WTC11 (cell line): ENCODE results near the gene BOLA2B. TPM values are rescaled to one million over a fixed set of nuclear protein-coding genes. Genes with fewer than 3 reads are reported as not detected.

ENCODE experiments used
- ATAC-seq: fragments of 200-7000 bp; cut with Tn5 transposase; 2 replicates; pipeline ENCODE4 v1.10.0; 2021; ENCODE audit warnings: mild to moderate bottlenecking, moderate library complexity
- CTCF ChIA-PET: fragments of 300-600 bp; sonication (Branson Sonifier 250); formaldehyde crosslinking; loops from one replicate; lab custom pipeline; 2021; ENCODE audit warnings: antibody characterized with exemption; lab: Charles Lee
- POLR2A ChIA-PET: fragments of 350-600 bp; sonication (Branson Sonifier 250); formaldehyde crosslinking; loops from one replicate; lab custom pipeline; 2021; ENCODE audit warnings: antibody characterized with exemption; lab: Charles Lee
- DNase-seq: peaks from one replicate; pipeline ENCODE4 v3.0.0; 2021; ENCODE audit warnings: low spot score
- H3K27ac Mint-ChIP-seq: 2 replicates; pipeline ENCODE4 v1.8.0; 2021; ENCODE audit warnings: mixed read lengths
- H3K27me3 Mint-ChIP-seq: 2 replicates; pipeline ENCODE4 v1.8.0; 2021; ENCODE audit warnings: low read depth, mild to moderate bottlenecking, moderate library complexity, mixed read lengths
- H3K36me3 Mint-ChIP-seq: 2 replicates; pipeline ENCODE4 v1.8.0; 2021; ENCODE audit warnings: mixed read lengths
- H3K4me1 Mint-ChIP-seq: 2 replicates; pipeline ENCODE4 v1.8.0; 2022; ENCODE audit warnings: mixed read lengths
- H3K4me3 Mint-ChIP-seq: 2 replicates; pipeline ENCODE4 v1.8.0; 2021; ENCODE audit warnings: mild to moderate bottlenecking, moderate library complexity, mixed read lengths
- H3K9me3 Mint-ChIP-seq: 2 replicates; pipeline ENCODE4 v1.8.0; 2021; ENCODE audit warnings: mixed read lengths
- ETV6 ChIP-seq: sonication (generic); formaldehyde crosslinking; IDR thresholded peaks from 2 replicates; pipeline ENCODE4 v1.8.1; 2022; ENCODE audit warnings: mild to moderate bottlenecking, missing genetic modification reagents
- FOXJ3 ChIP-seq: sonication (generic); formaldehyde crosslinking; IDR thresholded peaks from 2 replicates; pipeline ENCODE4 v1.9.0; 2021; ENCODE audit warnings: missing genetic modification reagents, mild to moderate bottlenecking, borderline replicate concordance
- JAZF1 ChIP-seq: fragments of 250-450 bp; sonication (Bioruptor Pico); IDR thresholded peaks from 2 replicates; pipeline ENCODE4 v1.9.0; 2021; ENCODE audit warnings: moderate library complexity, mild to moderate bottlenecking, inconsistent platforms
- JUN ChIP-seq: sonication (generic); formaldehyde crosslinking; IDR thresholded peaks from 2 replicates; pipeline ENCODE4 v1.8.0; 2023; ENCODE audit warnings: mild to moderate bottlenecking, missing genetic modification reagents
- MYBL2 ChIP-seq: sonication (generic); formaldehyde crosslinking; IDR thresholded peaks from 2 replicates; pipeline ENCODE4 v1.8.1; 2023; ENCODE audit warnings: mild to moderate bottlenecking, moderate library complexity, missing genetic modification reagents
- NFATC4 ChIP-seq: fragments of 250-450 bp; sonication (Bioruptor Pico); IDR thresholded peaks from 2 replicates; pipeline ENCODE4 v1.9.0; 2021; ENCODE audit warnings: mild to moderate bottlenecking
- NFYB ChIP-seq: sonication (generic); formaldehyde crosslinking; conservative IDR thresholded peaks from 2 replicates; pipeline ENCODE4 v1.8.0; 2022; ENCODE audit warnings: low read depth, missing genetic modification reagents
- NR2C2 ChIP-seq: sonication (generic); formaldehyde crosslinking; IDR thresholded peaks from 2 replicates; pipeline ENCODE4 v1.8.0; 2022; ENCODE audit warnings: mild to moderate bottlenecking, missing genetic modification reagents
- SMAD4 ChIP-seq: sonication (generic); formaldehyde crosslinking; IDR thresholded peaks from 2 replicates; pipeline ENCODE4 v1.8.0; 2022; ENCODE audit warnings: mild to moderate bottlenecking, missing genetic modification reagents
- ZNF219 ChIP-seq: sonication (generic); formaldehyde crosslinking; IDR thresholded peaks from 2 replicates; pipeline ENCODE4 v1.8.0; 2023; ENCODE audit warnings: missing genetic modification reagents, mild to moderate bottlenecking, borderline replicate concordance
- ZNF317 ChIP-seq: sonication (generic); formaldehyde crosslinking; IDR thresholded peaks from 2 replicates; pipeline ENCODE4 v1.8.1; 2023; ENCODE audit warnings: low read depth, mild to moderate bottlenecking, moderate library complexity, missing genetic modification reagents, borderline replicate concordance
- ZNF396 ChIP-seq: fragments of 250-450 bp; sonication (Bioruptor Pico); IDR thresholded peaks from 2 replicates; pipeline ENCODE4 v1.8.0; 2021; ENCODE audit warnings: mild to moderate bottlenecking, moderate library complexity, borderline replicate concordance
- total RNA-seq: library from RNA; stranded (reverse); gene quantifications from 3 replicates; pipeline ENCODE4 v1.2.3, GENCODE V29; 2021
- TF ChIP-seq, protein P1 (sequence below): sonication (generic); formaldehyde crosslinking; IDR thresholded peaks from 2 replicates; pipeline ENCODE4 v1.8.1; 2023; ENCODE audit warnings: mild to moderate bottlenecking, missing genetic modification reagents, moderate library complexity
- TF ChIP-seq, protein P2 (sequence below): sonication (generic); formaldehyde crosslinking; IDR thresholded peaks from 2 replicates; pipeline ENCODE4 v1.8.0; 2023; ENCODE audit warnings: missing genetic modification reagents, mild to moderate bottlenecking, borderline replicate concordance
- TF ChIP-seq, protein P3 (sequence below): sonication (generic); formaldehyde crosslinking; IDR thresholded peaks from 2 replicates; pipeline ENCODE4 v1.8.0; 2023; ENCODE audit warnings: missing genetic modification reagents
- TF ChIP-seq, protein P4 (sequence below): sonication (generic); formaldehyde crosslinking; IDR thresholded peaks from 2 replicates; pipeline ENCODE4 v1.8.1; 2022; ENCODE audit warnings: mild to moderate bottlenecking, missing genetic modification reagents, moderate library complexity, borderline replicate concordance
- TF ChIP-seq, protein P5 (sequence below): sonication (generic); formaldehyde crosslinking; IDR thresholded peaks from 2 replicates; pipeline ENCODE4 v1.8.0; 2022; ENCODE audit warnings: missing genetic modification reagents
- TF ChIP-seq, protein P6 (sequence below): sonication (generic); formaldehyde crosslinking; IDR thresholded peaks from 2 replicates; pipeline ENCODE4 v1.8.1; 2023; ENCODE audit warnings: mild to moderate bottlenecking, missing genetic modification reagents
- TF ChIP-seq, protein P7 (sequence below): sonication (generic); formaldehyde crosslinking; IDR thresholded peaks from 2 replicates; pipeline ENCODE4 v1.8.1; 2022; ENCODE audit warnings: mild to moderate bottlenecking, moderate library complexity, missing genetic modification reagents

Gene BOLA2B
- total RNA-seq, 1 experiment from 2014 or later, result 206 TPM

DNA sequence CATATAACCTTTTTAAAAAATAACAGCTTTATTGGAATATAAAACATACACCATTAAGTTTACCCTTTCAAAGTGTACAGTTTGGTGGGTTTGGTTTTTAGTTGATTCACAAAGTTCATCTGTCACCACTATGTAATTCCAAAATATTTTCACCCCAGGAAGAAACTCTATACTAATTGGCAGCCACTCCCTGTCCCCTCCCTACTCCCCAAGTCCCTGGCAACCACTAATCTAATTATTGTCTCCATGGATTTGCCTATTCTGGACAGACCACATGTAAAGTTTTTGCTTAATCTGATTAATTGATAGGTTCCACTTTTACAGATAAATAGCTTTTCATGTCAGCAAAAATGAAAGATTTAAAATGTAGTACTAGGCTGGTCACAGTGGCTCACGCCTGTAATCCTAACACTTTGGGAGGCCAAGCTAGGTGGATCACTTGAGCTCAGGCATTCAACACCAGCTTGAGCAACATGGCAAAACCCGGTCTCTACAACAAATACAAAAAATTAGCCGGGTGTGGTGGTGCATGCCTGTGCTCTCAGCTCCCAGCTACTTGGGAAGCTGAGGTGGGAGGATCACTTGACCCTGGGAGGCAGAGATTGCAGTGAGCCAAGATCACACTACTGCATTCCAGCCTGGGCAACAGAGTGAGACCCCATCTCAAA, 45.5 kb downstream of the BOLA2B start:
- TF ChIP-seq, protein P1, sequence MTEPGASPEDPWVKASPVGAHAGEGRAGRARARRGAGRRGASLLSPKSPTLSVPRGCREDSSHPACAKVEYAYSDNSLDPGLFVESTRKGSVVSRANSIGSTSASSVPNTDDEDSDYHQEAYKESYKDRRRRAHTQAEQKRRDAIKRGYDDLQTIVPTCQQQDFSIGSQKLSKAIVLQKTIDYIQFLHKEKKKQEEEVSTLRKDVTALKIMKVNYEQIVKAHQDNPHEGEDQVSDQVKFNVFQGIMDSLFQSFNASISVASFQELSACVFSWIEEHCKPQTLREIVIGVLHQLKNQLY (CRISPR knock-in tag), result no peak
- TF ChIP-seq ETV6 (CRISPR knock-in tag) (no peak), JAZF1 (CRISPR knock-in tag) (no peak), NFATC4 (CRISPR knock-in tag) (no peak), ZNF219 (CRISPR knock-in tag) (no peak), JUN (no peak), ZNF396 (CRISPR knock-in tag) (no peak), NR2C2 (CRISPR knock-in tag) (no peak), MYBL2 (CRISPR knock-in tag) (no peak)
- TF ChIP-seq, protein P2, sequence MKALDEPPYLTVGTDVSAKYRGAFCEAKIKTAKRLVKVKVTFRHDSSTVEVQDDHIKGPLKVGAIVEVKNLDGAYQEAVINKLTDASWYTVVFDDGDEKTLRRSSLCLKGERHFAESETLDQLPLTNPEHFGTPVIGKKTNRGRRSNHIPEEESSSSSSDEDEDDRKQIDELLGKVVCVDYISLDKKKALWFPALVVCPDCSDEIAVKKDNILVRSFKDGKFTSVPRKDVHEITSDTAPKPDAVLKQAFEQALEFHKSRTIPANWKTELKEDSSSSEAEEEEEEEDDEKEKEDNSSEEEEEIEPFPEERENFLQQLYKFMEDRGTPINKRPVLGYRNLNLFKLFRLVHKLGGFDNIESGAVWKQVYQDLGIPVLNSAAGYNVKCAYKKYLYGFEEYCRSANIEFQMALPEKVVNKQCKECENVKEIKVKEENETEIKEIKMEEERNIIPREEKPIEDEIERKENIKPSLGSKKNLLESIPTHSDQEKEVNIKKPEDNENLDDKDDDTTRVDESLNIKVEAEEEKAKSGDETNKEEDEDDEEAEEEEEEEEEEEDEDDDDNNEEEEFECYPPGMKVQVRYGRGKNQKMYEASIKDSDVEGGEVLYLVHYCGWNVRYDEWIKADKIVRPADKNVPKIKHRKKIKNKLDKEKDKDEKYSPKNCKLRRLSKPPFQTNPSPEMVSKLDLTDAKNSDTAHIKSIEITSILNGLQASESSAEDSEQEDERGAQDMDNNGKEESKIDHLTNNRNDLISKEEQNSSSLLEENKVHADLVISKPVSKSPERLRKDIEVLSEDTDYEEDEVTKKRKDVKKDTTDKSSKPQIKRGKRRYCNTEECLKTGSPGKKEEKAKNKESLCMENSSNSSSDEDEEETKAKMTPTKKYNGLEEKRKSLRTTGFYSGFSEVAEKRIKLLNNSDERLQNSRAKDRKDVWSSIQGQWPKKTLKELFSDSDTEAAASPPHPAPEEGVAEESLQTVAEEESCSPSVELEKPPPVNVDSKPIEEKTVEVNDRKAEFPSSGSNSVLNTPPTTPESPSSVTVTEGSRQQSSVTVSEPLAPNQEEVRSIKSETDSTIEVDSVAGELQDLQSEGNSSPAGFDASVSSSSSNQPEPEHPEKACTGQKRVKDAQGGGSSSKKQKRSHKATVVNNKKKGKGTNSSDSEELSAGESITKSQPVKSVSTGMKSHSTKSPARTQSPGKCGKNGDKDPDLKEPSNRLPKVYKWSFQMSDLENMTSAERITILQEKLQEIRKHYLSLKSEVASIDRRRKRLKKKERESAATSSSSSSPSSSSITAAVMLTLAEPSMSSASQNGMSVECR, result no peak
- TF ChIP-seq, protein P3, sequence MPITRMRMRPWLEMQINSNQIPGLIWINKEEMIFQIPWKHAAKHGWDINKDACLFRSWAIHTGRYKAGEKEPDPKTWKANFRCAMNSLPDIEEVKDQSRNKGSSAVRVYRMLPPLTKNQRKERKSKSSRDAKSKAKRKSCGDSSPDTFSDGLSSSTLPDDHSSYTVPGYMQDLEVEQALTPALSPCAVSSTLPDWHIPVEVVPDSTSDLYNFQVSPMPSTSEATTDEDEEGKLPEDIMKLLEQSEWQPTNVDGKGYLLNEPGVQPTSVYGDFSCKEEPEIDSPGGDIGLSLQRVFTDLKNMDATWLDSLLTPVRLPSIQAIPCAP (CRISPR knock-in tag), result no peak
- TF ChIP-seq, protein P4, sequence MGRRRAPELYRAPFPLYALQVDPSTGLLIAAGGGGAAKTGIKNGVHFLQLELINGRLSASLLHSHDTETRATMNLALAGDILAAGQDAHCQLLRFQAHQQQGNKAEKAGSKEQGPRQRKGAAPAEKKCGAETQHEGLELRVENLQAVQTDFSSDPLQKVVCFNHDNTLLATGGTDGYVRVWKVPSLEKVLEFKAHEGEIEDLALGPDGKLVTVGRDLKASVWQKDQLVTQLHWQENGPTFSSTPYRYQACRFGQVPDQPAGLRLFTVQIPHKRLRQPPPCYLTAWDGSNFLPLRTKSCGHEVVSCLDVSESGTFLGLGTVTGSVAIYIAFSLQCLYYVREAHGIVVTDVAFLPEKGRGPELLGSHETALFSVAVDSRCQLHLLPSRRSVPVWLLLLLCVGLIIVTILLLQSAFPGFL, result no peak
- TF ChIP-seq, protein P5, sequence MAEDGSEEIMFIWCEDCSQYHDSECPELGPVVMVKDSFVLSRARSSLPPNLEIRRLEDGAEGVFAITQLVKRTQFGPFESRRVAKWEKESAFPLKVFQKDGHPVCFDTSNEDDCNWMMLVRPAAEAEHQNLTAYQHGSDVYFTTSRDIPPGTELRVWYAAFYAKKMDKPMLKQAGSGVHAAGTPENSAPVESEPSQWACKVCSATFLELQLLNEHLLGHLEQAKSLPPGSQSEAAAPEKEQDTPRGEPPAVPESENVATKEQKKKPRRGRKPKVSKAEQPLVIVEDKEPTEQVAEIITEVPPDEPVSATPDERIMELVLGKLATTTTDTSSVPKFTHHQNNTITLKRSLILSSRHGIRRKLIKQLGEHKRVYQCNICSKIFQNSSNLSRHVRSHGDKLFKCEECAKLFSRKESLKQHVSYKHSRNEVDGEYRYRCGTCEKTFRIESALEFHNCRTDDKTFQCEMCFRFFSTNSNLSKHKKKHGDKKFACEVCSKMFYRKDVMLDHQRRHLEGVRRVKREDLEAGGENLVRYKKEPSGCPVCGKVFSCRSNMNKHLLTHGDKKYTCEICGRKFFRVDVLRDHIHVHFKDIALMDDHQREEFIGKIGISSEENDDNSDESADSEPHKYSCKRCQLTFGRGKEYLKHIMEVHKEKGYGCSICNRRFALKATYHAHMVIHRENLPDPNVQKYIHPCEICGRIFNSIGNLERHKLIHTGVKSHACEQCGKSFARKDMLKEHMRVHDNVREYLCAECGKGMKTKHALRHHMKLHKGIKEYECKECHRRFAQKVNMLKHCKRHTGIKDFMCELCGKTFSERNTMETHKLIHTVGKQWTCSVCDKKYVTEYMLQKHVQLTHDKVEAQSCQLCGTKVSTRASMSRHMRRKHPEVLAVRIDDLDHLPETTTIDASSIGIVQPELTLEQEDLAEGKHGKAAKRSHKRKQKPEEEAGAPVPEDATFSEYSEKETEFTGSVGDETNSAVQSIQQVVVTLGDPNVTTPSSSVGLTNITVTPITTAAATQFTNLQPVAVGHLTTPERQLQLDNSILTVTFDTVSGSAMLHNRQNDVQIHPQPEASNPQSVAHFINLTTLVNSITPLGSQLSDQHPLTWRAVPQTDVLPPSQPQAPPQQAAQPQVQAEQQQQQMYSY (CRISPR knock-in tag), result no peak
- TF ChIP-seq, all 79 proteins: peak for 0

DNA sequence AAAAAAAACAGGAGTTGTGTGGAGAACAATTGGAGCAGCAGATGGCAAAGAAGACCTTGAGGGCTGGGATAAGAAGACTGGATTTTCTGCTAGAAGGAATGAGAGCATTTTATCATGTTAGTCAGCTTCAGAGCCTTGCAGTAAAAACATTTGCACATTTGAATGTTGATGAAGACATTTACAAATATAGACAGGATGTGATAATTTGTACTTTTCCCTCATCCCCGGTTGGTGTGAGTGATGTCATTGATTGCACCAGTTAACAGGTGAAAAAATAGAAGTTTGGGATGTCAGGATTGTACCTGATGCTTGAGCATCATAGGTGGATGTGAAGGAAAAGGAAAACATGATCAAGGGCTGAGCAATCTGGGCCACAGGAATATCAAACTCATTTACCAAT, 47.8 kb downstream of the BOLA2B start:
- H3K36me3 Mint-ChIP-seq, result no peaks in the 10 kb centered on the region; the same call in 1 of the 2 replicates
- POLR2A ChIA-PET, result no interaction called here
- CTCF ChIA-PET, result interaction anchor here (0.7 kb wide), 1 partner anchor 1201 kb away, joined by 3 read pairs; no protein-coding TSS in a partner anchor
- TF ChIP-seq, protein P6, sequence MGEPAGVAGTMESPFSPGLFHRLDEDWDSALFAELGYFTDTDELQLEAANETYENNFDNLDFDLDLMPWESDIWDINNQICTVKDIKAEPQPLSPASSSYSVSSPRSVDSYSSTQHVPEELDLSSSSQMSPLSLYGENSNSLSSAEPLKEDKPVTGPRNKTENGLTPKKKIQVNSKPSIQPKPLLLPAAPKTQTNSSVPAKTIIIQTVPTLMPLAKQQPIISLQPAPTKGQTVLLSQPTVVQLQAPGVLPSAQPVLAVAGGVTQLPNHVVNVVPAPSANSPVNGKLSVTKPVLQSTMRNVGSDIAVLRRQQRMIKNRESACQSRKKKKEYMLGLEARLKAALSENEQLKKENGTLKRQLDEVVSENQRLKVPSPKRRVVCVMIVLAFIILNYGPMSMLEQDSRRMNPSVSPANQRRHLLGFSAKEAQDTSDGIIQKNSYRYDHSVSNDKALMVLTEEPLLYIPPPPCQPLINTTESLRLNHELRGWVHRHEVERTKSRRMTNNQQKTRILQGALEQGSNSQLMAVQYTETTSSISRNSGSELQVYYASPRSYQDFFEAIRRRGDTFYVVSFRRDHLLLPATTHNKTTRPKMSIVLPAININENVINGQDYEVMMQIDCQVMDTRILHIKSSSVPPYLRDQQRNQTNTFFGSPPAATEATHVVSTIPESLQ (CRISPR knock-in tag), result no peak
- no peak for TF ChIP-seq FOXJ3 (CRISPR knock-in tag)
- no peak for TF ChIP-seq NFYB (CRISPR knock-in tag)
- TF ChIP-seq ZNF317 (CRISPR knock-in tag), result no peak
- TF ChIP-seq, protein P7, sequence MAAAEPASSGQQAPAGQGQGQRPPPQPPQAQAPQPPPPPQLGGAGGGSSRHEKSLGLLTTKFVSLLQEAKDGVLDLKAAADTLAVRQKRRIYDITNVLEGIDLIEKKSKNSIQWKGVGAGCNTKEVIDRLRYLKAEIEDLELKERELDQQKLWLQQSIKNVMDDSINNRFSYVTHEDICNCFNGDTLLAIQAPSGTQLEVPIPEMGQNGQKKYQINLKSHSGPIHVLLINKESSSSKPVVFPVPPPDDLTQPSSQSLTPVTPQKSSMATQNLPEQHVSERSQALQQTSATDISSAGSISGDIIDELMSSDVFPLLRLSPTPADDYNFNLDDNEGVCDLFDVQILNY (CRISPR knock-in tag), result no peak
- TF ChIP-seq, protein P4, result no peak
- TF ChIP-seq SMAD4 (CRISPR knock-in tag), result no peak

More for the DNA sequence above, 45.5 kb downstream of the BOLA2B start:
- ChIA-PET POLR2A (no interaction called here), CTCF (interaction anchor here (0.6 to 0.8 kb wide), 2 partner anchors 10 to 36 kb away, joined by 3 to 4 read pairs; no protein-coding TSS in a partner anchor)
- no peaks in the 10 kb centered on the region for H3K4me1 Mint-ChIP-seq
- peaks cover 18% of the 10 kb centered on the region for H3K9me3 Mint-ChIP-seq
- H3K27ac Mint-ChIP-seq, result no peak overlapping the region
- no peak overlapping the region for H3K4me3 Mint-ChIP-seq
- peaks cover 35% of the 10 kb centered on the region for H3K27me3 Mint-ChIP-seq
- no peak for ATAC-seq
- no peak for DNase-seq
- H3K36me3 Mint-ChIP-seq, result no peaks in the 10 kb centered on the region; the same call in 1 of the 2 replicates

More for the DNA sequence above, 47.8 kb downstream of the BOLA2B start:
- ATAC-seq (no peak), DNase-seq (no peak)
- H3K9me3 Mint-ChIP-seq, result peaks cover 18% of the 10 kb centered on the region
- no peaks in the 10 kb centered on the region for H3K4me1 Mint-ChIP-seq
- H3K27me3 Mint-ChIP-seq, result peaks cover 25% of the 10 kb centered on the region
- H3K4me3 Mint-ChIP-seq, result no peak overlapping the region
- H3K27ac Mint-ChIP-seq, result no peak overlapping the region
